Activated T-helper 1 cell treated with Interleukin-2 at 50 U/mL for 16 hours (primary cell): ENCODE measurements around the gene SPTSSB.
A peak's percentile ranks its signal among the peaks of the same experiment; 100 is the strongest.

Experiments
- DNase-seq: peaks from one replicate; pipeline ENCODE4 v3.0.0-alpha.2; 2020; ENCODE audit warnings: low read depth

SPTSSB gene

GRCh38 chr3:161390200-161390599 lies 18.9 kb upstream of the SPTSSB start:
- DNase-seq, result no peak

- DNase-seq, result no peak
Observed at GRCh38 chr3:161389445-161390035, 18.2 kb upstream of the SPTSSB start.

GRCh38 chr3:161388855-161389254 lies 17.5 kb upstream of the SPTSSB start:
- no peak for DNase-seq

- no peak for DNase-seq
Observed at GRCh38 chr3:161386991-161387770, 15.9 kb upstream of the SPTSSB start.

- no peak for DNase-seq
Observed at GRCh38 chr3:161372321-161373260, 1.3 kb upstream of the SPTSSB start.

GRCh38 chr3:161369531-161369930 lies 1.8 kb downstream of the SPTSSB start:
- no peak for DNase-seq

GRCh38 chr3:161366094-161366493 lies 5.2 kb downstream of the SPTSSB start:
- DNase-seq, result no peak

GRCh38 chr3:161358488-161358887 lies 12.8 kb downstream of the SPTSSB start:
- DNase-seq, result no peak

- DNase-seq, result no peak
Observed at GRCh38 chr3:161356287-161356686, 15.0 kb downstream of the SPTSSB start.

- DNase-seq, result no peak
Observed at GRCh38 chr3:161355508-161355907, 15.8 kb downstream of the SPTSSB start.

GRCh38 chr3:161354554-161354953 lies 16.8 kb downstream of the SPTSSB start:
- no peak for DNase-seq

GRCh38 chr3:161351330-161351729 lies 20.0 kb downstream of the SPTSSB start:
- no peak for DNase-seq

- DNase-seq, result no peak
Observed at GRCh38 chr3:161350916-161351315, 20.4 kb downstream of the SPTSSB start.

- peak; percentile 3 for DNase-seq
Observed at GRCh38 chr3:161349529-161350312, 21.6 kb downstream of the SPTSSB start.

- DNase-seq, result no peak
Observed at GRCh38 chr3:161348796-161349400, 22.4 kb downstream of the SPTSSB start.

GRCh38 chr3:161347726-161348125 lies 23.6 kb downstream of the SPTSSB start:
- DNase-seq, result no peak

GRCh38 chr3:161345023-161345422 lies 26.3 kb downstream of the SPTSSB start:
- DNase-seq, result no peak

- DNase-seq, result no peak
Observed at GRCh38 chr3:161343986-161344385, 27.3 kb downstream of the SPTSSB start.

GRCh38 chr3:161343540-161343939 lies 27.8 kb downstream of the SPTSSB start:
- no peak for DNase-seq

- DNase-seq, result no peak
Observed at GRCh38 chr3:161342629-161343028, 28.7 kb downstream of the SPTSSB start.
